K562 (cell line): ENCODE results near the gene PDE1A. TPM values are rescaled to one million over a fixed set of nuclear protein-coding genes. Genes with fewer than 3 reads are reported as not detected.

Experiments used
- ATAC-seq: fragments of 200-7000 bp; cut with Tn5 transposase; 3 replicates; pipeline ENCODE4 v1.9.1; 2020; ENCODE audit warnings: moderate library complexity
- BruUV-seq: library from RNA; stranded (reverse); fragments of 400-500 nt; replicated peaks from 2 replicates; lab custom pipeline; 2021; lab: Mats Ljungman, UMichigan
- CTCF ChIA-PET: fragments of 300-600 bp; formaldehyde crosslinking; extraction: SDS; loops from one replicate; lab custom pipeline; 2021; ENCODE audit warnings: low intra/inter-chr PET ratio; lab: Yijun Ruan, JAX
- POLR2A ChIA-PET: fragments of 300-600, 350-650 bp; sonication (Branson Sonifier 250); formaldehyde crosslinking; extraction: SDS; loops from one replicate; lab custom pipeline; 2021; ENCODE audit warnings: antibody characterized with exemption, inconsistent platforms; lab: Yijun Ruan, JAX
- DNase-seq, 4 experiments: peaks; one replicate each; pipeline versions ENCODE4 v3.0.0 to v3.0.0-alpha.2; 2011 to 2018; ENCODE audit warnings: low spot score in 3 of 4, mixed read lengths in 3 of 4; ENCODE audit errors: extremely low read depth in 1 of 4
- FAIRE-seq: peaks from 2 replicates; lab custom pipeline; 2011; peaks lifted over from hg19 to GRCh38; lab: Jason Lieb, UNC
- H2AFZ ChIP-seq: 2 replicates; pipeline ENCODE4 v1.6.0; 2011; ENCODE audit warnings: low read depth, low read length, control low read depth, inconsistent platforms
- H3K27ac ChIP-seq: fragments of 200-600 bp; 3 replicates; pipeline ENCODE4 v1.8.0; 2011; ENCODE audit warnings: low read depth, mild to moderate bottlenecking, control low read depth, inconsistent platforms, low read length, moderate library complexity, mixed read lengths; ENCODE audit errors: extremely low read depth
- H3K27me3 ChIP-seq, 2 experiments: fragments of 300-600 bp in 1 of 2; 2 replicates in 1 of 2; 3 replicates in 1 of 2; pipeline versions ENCODE4 v1.6.0 to v1.8.0; 2011; ENCODE audit warnings: inconsistent platforms in 2 of 2, low read length in 2 of 2, mild to moderate bottlenecking in 1 of 2, mixed read lengths in 1 of 2, moderate library complexity in 1 of 2; ENCODE audit not compliant: control insufficient read depth in 2 of 2, insufficient read depth in 2 of 2
- H3K36me3 ChIP-seq: fragments of 300-600 bp; 3 replicates; pipeline ENCODE4 v1.8.0; 2011; ENCODE audit warnings: mild to moderate bottlenecking, low read length, inconsistent platforms; ENCODE audit not compliant: control insufficient read depth, insufficient read depth
- H3K4me1 ChIP-seq, 2 experiments: fragments of 200-600 bp in 1 of 2; replicated peaks in 1 of 2; 2 replicates in 1 of 2; 3 replicates in 1 of 2; pipeline versions ENCODE4 v1.5.1 to v1.8.0; 2011; ENCODE audit warnings: inconsistent platforms in 2 of 2, low read length in 2 of 2, mild to moderate bottlenecking in 1 of 2, mixed read lengths in 1 of 2, moderate library complexity in 1 of 2; ENCODE audit not compliant: control insufficient read depth in 2 of 2, insufficient read depth in 2 of 2
- H3K4me2 ChIP-seq: 2 replicates; pipeline ENCODE4 v1.6.1; 2011; ENCODE audit warnings: low read length, control low read depth, inconsistent platforms, mixed read lengths; ENCODE audit not compliant: insufficient read depth
- H3K4me3 ChIP-seq: fragments of 200-600 bp; sonication (generic), shearing (Covaris generic); 2 replicates; pipeline ENCODE4 v1.5.1; 2016; ENCODE audit warnings: control low read depth, inconsistent platforms
- H3K79me2 ChIP-seq: fragments of 200-600 bp; 3 replicates; pipeline ENCODE4 v1.8.0; 2011; ENCODE audit warnings: low read length, inconsistent platforms; ENCODE audit not compliant: control insufficient read depth, insufficient read depth
- H3K9ac ChIP-seq, 2 experiments: 2 replicates each; pipeline versions ENCODE4 v1.6.0 to v1.6.1; 2011; ENCODE audit warnings: low read depth in 2 of 2, low read length in 2 of 2, control low read depth in 1 of 2, inconsistent platforms in 1 of 2, mild to moderate bottlenecking in 1 of 2, mixed read lengths in 1 of 2; ENCODE audit not compliant: insufficient read depth in 1 of 2
- H3K9me1 ChIP-seq: one replicate; pipeline ENCODE4 v1.6.0; 2011; ENCODE audit warnings: inconsistent platforms, mild to moderate bottlenecking, low read length, moderate library complexity; ENCODE audit not compliant: control insufficient read depth, insufficient read depth
- H3K9me3 ChIP-seq: replicated peaks from 2 replicates; pipeline ENCODE4 v1.5.1; 2011; ENCODE audit warnings: low read depth, low read length, inconsistent platforms; ENCODE audit not compliant: control insufficient read depth, insufficient read depth
- H4K20me1 ChIP-seq: replicated peaks from 2 replicates; pipeline ENCODE4 v1.6.1; 2011; ENCODE audit warnings: low read length, inconsistent platforms, mixed read lengths; ENCODE audit not compliant: control insufficient read depth, insufficient read depth
- ATF1 ChIP-seq, 2 experiments: fragments of 450-650 bp in 1 of 2; IDR thresholded peaks; 2 replicates each; pipeline ENCODE4 v1.6.1; 2016; ENCODE audit warnings: missing compliant biosample characterization in 1 of 2, missing genetic modification characterization in 1 of 2
- BRD4 ChIP-seq: fragments of 200-600 bp; sonication (generic); IDR thresholded peaks from 2 replicates; pipeline ENCODE4 v1.6.1; 2017; ENCODE audit warnings: inconsistent platforms
- NBN ChIP-seq: fragments of 450-650 bp; IDR thresholded peaks from 2 replicates; pipeline ENCODE4 v1.6.1; 2016; ENCODE audit warnings: low read depth, mild to moderate bottlenecking
- NCOA6 ChIP-seq: fragments of 450-650 bp; IDR thresholded peaks from 2 replicates; pipeline ENCODE4 v1.6.1; 2017; ENCODE audit warnings: mild to moderate bottlenecking
- POLR2B ChIP-seq: fragments of 450-650 bp; IDR thresholded peaks from 2 replicates; pipeline ENCODE4 v1.6.1; 2018; ENCODE audit warnings: low read depth; ENCODE audit not compliant: partially characterized antibody
- POLR2G ChIP-seq: fragments of 200-400 bp; formaldehyde crosslinking; IDR thresholded peaks from 2 replicates; pipeline ENCODE4 v1.6.1; 2017; ENCODE audit warnings: low read depth, mild to moderate bottlenecking, antibody characterized with exemption, low read length, moderate library complexity
- TRIM28 ChIP-seq: fragments of 450-650 bp; IDR thresholded peaks from 2 replicates; pipeline ENCODE4 v1.6.1; 2017
- ZNF232 ChIP-seq: sonication (generic); formaldehyde crosslinking; IDR thresholded peaks from 2 replicates; pipeline ENCODE4 v1.8.0; 2022; ENCODE audit warnings: mild to moderate bottlenecking, missing genetic modification reagents
- WGBS: fragments of 100-300 bp; shearing (Covaris generic); methylation state at CpG from one replicate; pipeline ENCODE4 v1.1.6; 2016; ENCODE audit warnings: low coverage, mixed read lengths; ENCODE audit not compliant: insufficient coverage; ENCODE audit errors: missing lambda C conversion rate; 5-methylcytosine and 5-hydroxymethylcytosine counted together
- in situ Hi-C: fragments of 300-500 bp; cut with MboI; formaldehyde crosslinking; loops from 4 replicates; pipeline ENCODE4 v1.15.0; 2018; ENCODE audit warnings: inconsistent platforms, mixed read lengths
- intact Hi-C: fragments of 100-400 bp; cut with micrococcal nuclease; formaldehyde crosslinking; loops from 2 replicates; pipeline ENCODE4 v1.14.2; 2022
- polyA plus RNA-seq, 8 experiments: library from polyadenylated mRNA; depleted of rRNA in 4 of 8; stranded (reverse) in 5 of 8; unstranded in 3 of 8; fragments of >200 nt; fragmentation: Nextera tagmentation in 2 of 8; fragmentation: Illumina TruSeq in 1 of 8; extraction: Ambion mirVana in 2 of 8; extraction: Trizol in 1 of 8; gene quantifications; 2 replicates each; pipeline versions ENCODE4 v1.2.1 to v1.2.3, GENCODE V29; 2011 to 2014; ENCODE audit warnings: inconsistent platforms in 1 of 8, missing spikeins in 1 of 8
- total RNA-seq, 7 experiments: library from RNA; depleted of rRNA in 6 of 7; stranded (reverse); fragments of >200 nt in 6 of 7; fragmentation: Illumina TruSeq in 2 of 7; extraction: Trizol in 2 of 7; gene quantifications; 2 replicates each; pipeline versions ENCODE4 v1.2.1 to v1.2.3, GENCODE V29; 2011 to 2021; ENCODE audit warnings: low replicate concordance in 1 of 7
- TF ChIP-seq, protein P1 (sequence below), 2 experiments: fragments of 150-350 bp in 1 of 2; IDR thresholded peaks; 2 replicates each; pipeline ENCODE4 v1.6.1; 2012 to 2016; ENCODE audit warnings: low read depth in 2 of 2, low read length in 2 of 2, mild to moderate bottlenecking in 1 of 2, moderate library complexity in 1 of 2
- TF ChIP-seq, protein P2 (sequence below), 2 experiments: IDR thresholded peaks; 2 replicates each; pipeline ENCODE4 v1.6.1; 2012; ENCODE audit warnings: improper control_type of control experiment in 2 of 2, low read depth in 2 of 2, low read length in 2 of 2, borderline replicate concordance in 1 of 2

PDE1A gene
- total and polyA plus RNA-seq, 9 of the 15 experiments (the other 6 are each of a cell fraction or from before 2014, with no cell fraction given): 0.14 to 0.91 (median 0.32) TPM

DNA sequence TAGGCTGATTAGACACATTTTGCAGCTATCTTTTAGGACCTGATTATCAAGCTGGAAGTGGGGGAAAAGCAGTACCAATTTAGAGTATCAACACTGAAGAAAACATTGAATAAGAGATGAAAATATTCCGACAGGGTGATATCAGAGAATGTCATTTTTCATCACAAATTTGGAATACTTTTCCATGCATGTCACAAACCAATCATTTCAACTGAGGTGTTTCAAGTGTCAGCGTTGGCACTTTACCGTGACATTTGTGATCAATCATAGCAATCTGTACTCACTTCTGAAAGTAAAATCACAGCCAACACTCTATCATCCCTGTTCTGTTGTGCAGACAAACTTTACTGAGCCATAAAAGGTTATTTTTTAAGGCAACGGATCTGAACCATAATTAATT is 75.4 kb downstream of the PDE1A start:
- Histone ChIP-seq H3K79me2 (no peaks in the 10 kb centered on the region), H3K4me3 (no peak overlapping the region), H3K4me1 (no peaks in the 10 kb centered on the region), H3K9me1 (no peaks in the 10 kb centered on the region), H3K27ac (no peak overlapping the region), H3K9me3 (no peaks in the 10 kb centered on the region), H4K20me1 (no peaks in the 10 kb centered on the region), H2AFZ (no peak overlapping the region), H3K27me3 (no peaks in the 10 kb centered on the region), H3K36me3 (no peaks in the 10 kb centered on the region), H3K4me2 (no peak overlapping the region), H3K9ac (no peak overlapping the region)
- intact Hi-C loops (no loop called here), in situ Hi-C loops (no loop called here)
- FAIRE-seq (no peak), ATAC-seq (no peak), DNase-seq (no peak)
- BruUV-seq: no TSS peak
- WGBS: 2% methylated on average over 4 of the region's 4 CpGs
- POLR2A ChIA-PET: no interaction called here
- TF ChIP-seq, protein P1, sequence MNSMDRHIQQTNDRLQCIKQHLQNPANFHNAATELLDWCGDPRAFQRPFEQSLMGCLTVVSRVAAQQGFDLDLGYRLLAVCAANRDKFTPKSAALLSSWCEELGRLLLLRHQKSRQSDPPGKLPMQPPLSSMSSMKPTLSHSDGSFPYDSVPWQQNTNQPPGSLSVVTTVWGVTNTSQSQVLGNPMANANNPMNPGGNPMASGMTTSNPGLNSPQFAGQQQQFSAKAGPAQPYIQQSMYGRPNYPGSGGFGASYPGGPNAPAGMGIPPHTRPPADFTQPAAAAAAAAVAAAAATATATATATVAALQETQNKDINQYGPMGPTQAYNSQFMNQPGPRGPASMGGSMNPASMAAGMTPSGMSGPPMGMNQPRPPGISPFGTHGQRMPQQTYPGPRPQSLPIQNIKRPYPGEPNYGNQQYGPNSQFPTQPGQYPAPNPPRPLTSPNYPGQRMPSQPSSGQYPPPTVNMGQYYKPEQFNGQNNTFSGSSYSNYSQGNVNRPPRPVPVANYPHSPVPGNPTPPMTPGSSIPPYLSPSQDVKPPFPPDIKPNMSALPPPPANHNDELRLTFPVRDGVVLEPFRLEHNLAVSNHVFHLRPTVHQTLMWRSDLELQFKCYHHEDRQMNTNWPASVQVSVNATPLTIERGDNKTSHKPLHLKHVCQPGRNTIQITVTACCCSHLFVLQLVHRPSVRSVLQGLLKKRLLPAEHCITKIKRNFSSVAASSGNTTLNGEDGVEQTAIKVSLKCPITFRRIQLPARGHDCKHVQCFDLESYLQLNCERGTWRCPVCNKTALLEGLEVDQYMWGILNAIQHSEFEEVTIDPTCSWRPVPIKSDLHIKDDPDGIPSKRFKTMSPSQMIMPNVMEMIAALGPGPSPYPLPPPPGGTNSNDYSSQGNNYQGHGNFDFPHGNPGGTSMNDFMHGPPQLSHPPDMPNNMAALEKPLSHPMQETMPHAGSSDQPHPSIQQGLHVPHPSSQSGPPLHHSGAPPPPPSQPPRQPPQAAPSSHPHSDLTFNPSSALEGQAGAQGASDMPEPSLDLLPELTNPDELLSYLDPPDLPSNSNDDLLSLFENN (IDR thresholded peaks at IDR 0.05; ENCODE audit: low read depth in 2 of 2, low read length in 2 of 2): no peak
- TF ChIP-seq POLR2B (no peak), POLR2G (no peak), NBN (no peak), ATF1 (CRISPR knock-in tag; IDR thresholded peaks at IDR 0.05) (no peak), ATF1 (tag; IDR thresholded peaks at IDR 0.05) (no peak), ZNF232 (CRISPR knock-in tag) (no peak), NCOA6 (no peak), TRIM28 (no peak), BRD4 (no peak)
- TF ChIP-seq, protein P2, sequence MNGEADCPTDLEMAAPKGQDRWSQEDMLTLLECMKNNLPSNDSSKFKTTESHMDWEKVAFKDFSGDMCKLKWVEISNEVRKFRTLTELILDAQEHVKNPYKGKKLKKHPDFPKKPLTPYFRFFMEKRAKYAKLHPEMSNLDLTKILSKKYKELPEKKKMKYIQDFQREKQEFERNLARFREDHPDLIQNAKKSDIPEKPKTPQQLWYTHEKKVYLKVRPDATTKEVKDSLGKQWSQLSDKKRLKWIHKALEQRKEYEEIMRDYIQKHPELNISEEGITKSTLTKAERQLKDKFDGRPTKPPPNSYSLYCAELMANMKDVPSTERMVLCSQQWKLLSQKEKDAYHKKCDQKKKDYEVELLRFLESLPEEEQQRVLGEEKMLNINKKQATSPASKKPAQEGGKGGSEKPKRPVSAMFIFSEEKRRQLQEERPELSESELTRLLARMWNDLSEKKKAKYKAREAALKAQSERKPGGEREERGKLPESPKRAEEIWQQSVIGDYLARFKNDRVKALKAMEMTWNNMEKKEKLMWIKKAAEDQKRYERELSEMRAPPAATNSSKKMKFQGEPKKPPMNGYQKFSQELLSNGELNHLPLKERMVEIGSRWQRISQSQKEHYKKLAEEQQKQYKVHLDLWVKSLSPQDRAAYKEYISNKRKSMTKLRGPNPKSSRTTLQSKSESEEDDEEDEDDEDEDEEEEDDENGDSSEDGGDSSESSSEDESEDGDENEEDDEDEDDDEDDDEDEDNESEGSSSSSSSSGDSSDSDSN (IDR thresholded peaks at IDR 0.05; ENCODE audit: borderline replicate concordance in 1 of 2, low read depth in 2 of 2, low read length in 2 of 2): no peak
- CTCF ChIA-PET: no interaction called here
